H1 (cell line): ENCODE measurements around the gene PDZD2. TPM values are rescaled to one million over a fixed set of nuclear protein-coding genes. Genes with fewer than 3 reads are reported as not detected.

Source experiments
- CTCF ChIA-PET: fragments of 300-600 bp; sonication (Branson Sonifier 250); formaldehyde crosslinking; loops from one replicate; lab custom pipeline; 2021; ENCODE audit not compliant: partially characterized antibody; lab: Charles Lee
- POLR2A ChIA-PET: fragments of 300-600 bp; sonication (Branson Sonifier 250); formaldehyde crosslinking; loops from one replicate; lab custom pipeline; 2021; ENCODE audit warnings: inconsistent platforms; ENCODE audit not compliant: partially characterized antibody; lab: Charles Lee
- DNase-seq, 2 experiments: peaks; one replicate each; pipeline versions ENCODE4 v3.0.0 to v3.0.0-alpha.2; 2010 to 2022; ENCODE audit warnings: low spot score in 2 of 2, low read depth in 1 of 2, mixed read lengths in 1 of 2
- FAIRE-seq: peaks from 2 replicates; lab custom pipeline; 2011; peaks lifted over from hg19 to GRCh38; lab: Jason Lieb, UNC
- H2AFZ ChIP-seq: 2 replicates; pipeline ENCODE4 v1.8.1; 2012; ENCODE audit warnings: low read length, inconsistent platforms
- H2AK5ac ChIP-seq: 2 replicates; pipeline ENCODE4 v1.6.1; 2013; ENCODE audit warnings: low read depth, low read length
- H2BK120ac ChIP-seq: replicated peaks from 2 replicates; pipeline ENCODE3; 2013; ENCODE audit warnings: low read depth, low read length, inconsistent platforms
- H2BK12ac ChIP-seq: 2 replicates; pipeline ENCODE4 v1.6.1; 2013; ENCODE audit warnings: low read depth, low read length
- H2BK15ac ChIP-seq: 2 replicates; pipeline ENCODE4 v1.6.1; 2013; ENCODE audit warnings: low read length
- H2BK20ac ChIP-seq: 2 replicates; pipeline ENCODE4 v1.6.1; 2013; ENCODE audit warnings: low read length
- H2BK5ac ChIP-seq: 2 replicates; pipeline ENCODE4 v1.6.1; 2013; ENCODE audit warnings: low read depth, low read length
- H3K14ac ChIP-seq: 2 replicates; pipeline ENCODE4 v1.6.1; 2013; ENCODE audit warnings: inconsistent platforms; ENCODE audit not compliant: insufficient read length
- H3K18ac ChIP-seq: 2 replicates; pipeline ENCODE4 v1.6.1; 2013; ENCODE audit warnings: low read length; ENCODE audit errors: extremely low read depth
- H3K23ac ChIP-seq: 2 replicates; pipeline ENCODE4 v1.6.1; 2013; ENCODE audit warnings: inconsistent platforms; ENCODE audit not compliant: insufficient read length
- H3K23me2 ChIP-seq: 2 replicates; pipeline ENCODE4 v1.6.1; 2013; ENCODE audit warnings: low read depth, low read length
- H3K27ac ChIP-seq: 2 replicates; pipeline ENCODE4 v1.6.1; 2011; ENCODE audit warnings: low read depth, low read length, inconsistent platforms
- H3K27me3 ChIP-seq, 4 experiments: replicated peaks in 1 of 4; 1 replicate in 1 of 4; 2 replicates in 3 of 4; pipeline versions ENCODE4 v1.6.1 to v1.8.1; 2011 to 2013; ENCODE audit warnings: low read length in 3 of 4, mild to moderate bottlenecking in 3 of 4, inconsistent platforms in 2 of 4, mixed read lengths in 2 of 4, moderate library complexity in 1 of 4; ENCODE audit not compliant: control insufficient read depth in 3 of 4, insufficient read depth in 3 of 4; ENCODE audit errors: extremely low read depth in 1 of 4
- H3K36me3 ChIP-seq, 4 experiments: 2 replicates each; pipeline versions ENCODE4 v1.6.1 to v1.8.1; 2011 to 2013; ENCODE audit warnings: mild to moderate bottlenecking in 4 of 4, low read length in 3 of 4, moderate library complexity in 2 of 4, control low read depth in 1 of 4, inconsistent platforms in 1 of 4; ENCODE audit not compliant: insufficient read depth in 4 of 4, control insufficient read depth in 2 of 4
- H3K4ac ChIP-seq: replicated peaks from 2 replicates; pipeline ENCODE3; 2013; ENCODE audit warnings: low read length, low read depth, mixed read lengths, inconsistent platforms; ENCODE audit not compliant: insufficient read length
- H3K4me1 ChIP-seq, 4 experiments: replicated peaks in 1 of 4; 1 replicate in 1 of 4; 2 replicates in 3 of 4; pipeline versions ENCODE4 v1.6.1 to v1.8.1; 2011 to 2013; ENCODE audit warnings: low read length in 3 of 4, inconsistent platforms in 2 of 4, mixed read lengths in 1 of 4; ENCODE audit not compliant: insufficient read depth in 4 of 4, control insufficient read depth in 3 of 4
- H3K4me2 ChIP-seq, 2 experiments: 2 replicates each; pipeline versions ENCODE4 v1.6.1 to v1.8.1; 2011 to 2013; ENCODE audit warnings: low read depth in 2 of 2, low read length in 2 of 2, control low read depth in 1 of 2, inconsistent platforms in 1 of 2, mild to moderate bottlenecking in 1 of 2; ENCODE audit not compliant: insufficient read depth in 1 of 2
- H3K4me3 ChIP-seq, 4 experiments: fragments of 200-600, 300-600 bp in 1 of 4; sonication (generic), shearing (Covaris generic), sonication (Bioruptor Twin) in 1 of 4; 2 replicates each; pipeline versions ENCODE4 v1.5.1 to v1.8.1; 2011 to 2016; ENCODE audit warnings: low read length in 4 of 4, low read depth in 3 of 4, control low read depth in 2 of 4, inconsistent platforms in 2 of 4, mild to moderate bottlenecking in 2 of 4, mixed read lengths in 1 of 4, moderate library complexity in 1 of 4; ENCODE audit not compliant: insufficient read depth in 2 of 4; ENCODE audit errors: extremely low read depth in 1 of 4
- H3K56ac ChIP-seq: replicated peaks from 2 replicates; pipeline ENCODE3; 2013; ENCODE audit warnings: low read depth, mild to moderate bottlenecking, mixed read lengths, low read length, inconsistent platforms; ENCODE audit not compliant: insufficient read length
- H3K79me1 ChIP-seq: 2 replicates; pipeline ENCODE4 v1.6.1; 2013; ENCODE audit warnings: low read depth, low read length, control low read depth
- H3K79me2 ChIP-seq, 2 experiments: 2 replicates each; pipeline versions ENCODE4 v1.6.1 to v1.8.1; 2012 to 2013; ENCODE audit warnings: low read length in 2 of 2, mild to moderate bottlenecking in 2 of 2, inconsistent platforms in 1 of 2; ENCODE audit not compliant: insufficient read depth in 2 of 2, control insufficient read depth in 1 of 2
- H3K9ac ChIP-seq, 4 experiments: replicated peaks in 1 of 4; 1 replicate in 1 of 4; 2 replicates in 3 of 4; pipeline versions ENCODE4 v1.6.1 to v1.8.1; 2011 to 2013; ENCODE audit warnings: low read depth in 3 of 4, low read length in 3 of 4, control low read depth in 2 of 4, mild to moderate bottlenecking in 2 of 4, moderate library complexity in 2 of 4, inconsistent platforms in 1 of 4; ENCODE audit errors: extremely low read depth in 1 of 4
- H3K9me3 ChIP-seq, 2 experiments: 2 replicates each; pipeline versions ENCODE4 v1.6.1 to v1.8.1; 2012 to 2013; ENCODE audit warnings: mild to moderate bottlenecking in 2 of 2, moderate library complexity in 2 of 2, control low read depth in 1 of 2, inconsistent platforms in 1 of 2, low read depth in 1 of 2, low read length in 1 of 2, mixed read lengths in 1 of 2; ENCODE audit not compliant: insufficient read depth in 2 of 2
- H4K20me1 ChIP-seq, 2 experiments: replicated peaks in 1 of 2; 2 replicates each; pipeline versions ENCODE3 to v1.8.1; 2011 to 2013; ENCODE audit warnings: inconsistent platforms in 2 of 2, low read length in 2 of 2, mild to moderate bottlenecking in 1 of 2; ENCODE audit not compliant: insufficient read depth in 2 of 2, control insufficient read depth in 1 of 2
- H4K5ac ChIP-seq: 2 replicates; pipeline ENCODE4 v1.6.1; 2013; ENCODE audit warnings: low read length, low read depth, mixed read lengths, inconsistent platforms; ENCODE audit not compliant: insufficient read length
- H4K8ac ChIP-seq: 2 replicates; pipeline ENCODE4 v1.8.0; 2013; ENCODE audit warnings: mild to moderate bottlenecking, moderate library complexity, low read length, inconsistent platforms; ENCODE audit not compliant: insufficient read depth; ENCODE audit errors: extremely low read depth
- H4K91ac ChIP-seq: replicated peaks from 2 replicates; pipeline ENCODE3; 2013; ENCODE audit warnings: low read length, mixed read lengths, inconsistent platforms; ENCODE audit not compliant: insufficient read length
- NRF1 ChIP-seq: IDR thresholded peaks from 2 replicates; pipeline ENCODE4 v1.6.1; 2011; ENCODE audit warnings: mild to moderate bottlenecking, low read depth, low read length, improper control_type of control experiment
- TBP ChIP-seq: IDR thresholded peaks from 2 replicates; pipeline ENCODE4 v1.6.1; 2011; ENCODE audit warnings: low read depth, low read length, improper control_type of control experiment
- WGBS, 2 experiments: shearing (Covaris generic) in 1 of 2; methylation state at CpG; one replicate each; pipeline versions ENCODE4 v1.1.6 to v1.1.7; 2013 to 2015; ENCODE audit warnings: low lambda C conversion rate in 2 of 2, mixed read lengths in 2 of 2, inconsistent platforms in 1 of 2, low coverage in 1 of 2, missing lambda C conversion rate in 1 of 2; ENCODE audit not compliant: insufficient replicate concordance in 2 of 2, insufficient coverage in 1 of 2, insufficient read length in 1 of 2; ENCODE audit errors: extremely low coverage in 1 of 2, missing lambda C conversion rate in 1 of 2; 5-methylcytosine and 5-hydroxymethylcytosine counted together
- polyA plus RNA-seq, 7 experiments: library from polyadenylated mRNA; depleted of rRNA in 3 of 7; stranded (reverse) in 5 of 7; unstranded in 2 of 7; fragments of >200 nt in 5 of 7; fragments of 200-250 nt in 2 of 7; gene quantifications; 1 replicate in 5 of 7; 2 replicates in 1 of 7; 4 replicates in 1 of 7; pipeline versions ENCODE4 v1.2.1 to v1.2.3, GENCODE V29; 2011 to 2013; ENCODE audit warnings: missing spikeins in 2 of 7, mixed read lengths in 2 of 7
- total RNA-seq: library from RNA; stranded (reverse); fragmentation: NEBNext Ultra II Directional; extraction: Animal tissue kit (Norgen Biotek cat#: 25700); gene quantifications from 2 replicates; pipeline ENCODE4 v1.2.1, GENCODE V29; 2021

The PDZD2 gene
- total and polyA plus RNA-seq, 2 of the 8 experiments (the other 6 are each of a cell fraction or from before 2014, with no cell fraction given), result 1.2 to 6.8 TPM

DNA sequence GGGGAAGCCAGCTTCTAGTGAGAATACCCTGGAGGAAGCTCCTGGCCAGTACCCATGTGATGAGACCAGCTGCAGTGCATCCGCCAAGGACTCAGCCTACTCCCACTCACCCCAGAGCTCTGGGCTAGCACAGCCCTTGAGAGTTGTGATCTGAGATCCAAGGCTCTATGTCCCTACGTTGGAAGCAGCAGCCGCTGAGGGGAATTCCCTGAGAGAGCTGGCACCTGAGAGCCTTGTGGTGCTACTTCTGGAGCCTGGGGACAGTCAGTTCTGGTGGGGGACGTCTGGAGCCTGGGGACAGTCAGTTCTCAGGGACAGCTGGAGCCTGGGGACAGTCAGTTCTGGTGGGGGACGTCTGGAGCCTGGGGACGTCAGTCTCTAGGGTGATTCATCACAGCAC lies 39.2 kb downstream of the PDZD2 start:
- Histone ChIP-seq H2BK120ac (no peak overlapping the region), H4K5ac (no peak overlapping the region), H3K23me2 (no peaks in the 10 kb centered on the region), H3K4me2 (no peak overlapping the region), H2BK5ac (no peak overlapping the region), H3K56ac (no peak overlapping the region), H3K27ac (no peak overlapping the region), H3K9me3 (no peaks in the 10 kb centered on the region), H2AFZ (no peak overlapping the region), H3K4me3 (no peak overlapping the region), H3K79me1 (no peaks in the 10 kb centered on the region; the same call in 1 of the 2 replicates), H4K91ac (no peak overlapping the region), H2AK5ac (no peak overlapping the region), H3K14ac (no peak overlapping the region), H3K9ac (no peak overlapping the region), H2BK15ac (no peak overlapping the region), H3K36me3 (no peaks in the 10 kb centered on the region), H4K8ac (no peak overlapping the region), H3K4ac (no peak overlapping the region), H2BK20ac (no peak overlapping the region), H4K20me1 (no peaks in the 10 kb centered on the region), H3K4me1 (peaks cover 0 to 4% (median 1%) of the 10 kb centered on the region in 4 experiments; a peak in 3 of 7 replicates), H3K79me2 (no peaks in the 10 kb centered on the region), H3K27me3 (no peaks in the 10 kb centered on the region), H3K23ac (no peak overlapping the region), H3K18ac (no peak overlapping the region), H2BK12ac (no peak overlapping the region)
- ChIA-PET CTCF (interaction anchor here (0.6 to 1.5 kb wide), 8 partner anchors 13 to 54 kb away, joined by 3 to 4 read pairs (median 3); no protein-coding TSS in a partner anchor), POLR2A (no interaction called here)
- TF ChIP-seq NRF1, result no peak
- TF ChIP-seq TBP, result no peak
- DNase-seq (no peak), FAIRE-seq (no peak)
- WGBS, 2 experiments, result 74% methylated on average over 6 of the region's 6 CpGs; no CpG with 5 or more reads in 1 of the 2 experiments
